Gastrocnemius medialis (tissue), 4 donors: ENCODE measurements around the gene ANXA9.

Source experiments
- CTCF ChIP-seq, 5 experiments: fragments of 450-650 bp in 3 of 5; fragments of 200-600 bp in 2 of 5; sonication (generic) in 2 of 5; IDR thresholded peaks in 4 of 5; conservative IDR thresholded peaks in 1 of 5; 1 replicate in 4 of 5; 2 replicates in 1 of 5; pipeline ENCODE4 v1.5.1; 2016 to 2019; ENCODE audit warnings: antibody characterized with exemption in 5 of 5, mild to moderate bottlenecking in 3 of 5, moderate library complexity in 3 of 5
- POLR2A ChIP-seq, 2 donors: fragments of 450-650 bp; IDR thresholded peaks; one replicate each; pipeline ENCODE4 v1.6.1; 2017; ENCODE audit warnings: antibody characterized with exemption in 2 of 2, mild to moderate bottlenecking in 2 of 2, moderate library complexity in 2 of 2

- no peak for TF ChIP-seq CTCF (IDR thresholded peaks at IDR 0.05 in 4 of 5, conservative IDR thresholded peaks at IDR 0.05 in 1 of 5)
- no peak for TF ChIP-seq POLR2A (IDR thresholded peaks at IDR 0.05)
Observed at GRCh38 chr1:151009206-151009587, 27.1 kb downstream of the ANXA9 start.
